Upper lobe of left lung (tissue), 4 donors: ENCODE results near the gene ECHS1.

Experiments
- CTCF ChIP-seq, 6 experiments: fragments of 450-650 bp in 4 of 6; fragments of 200-600 bp in 2 of 6; sonication (generic) in 2 of 6; IDR thresholded peaks; one replicate each; pipeline ENCODE4 v1.5.1; 2016 to 2019; ENCODE audit warnings: antibody characterized with exemption in 6 of 6
- EP300 ChIP-seq, 4 donors: sonication (generic); formaldehyde crosslinking; IDR thresholded peaks; one replicate each; pipeline ENCODE4 v1.5.1; 2017; ENCODE audit warnings: antibody characterized with exemption in 4 of 4, control low read depth in 2 of 4

- no peak for TF ChIP-seq CTCF (IDR thresholded peaks at IDR 0.05)
- TF ChIP-seq EP300 (IDR thresholded peaks at IDR 0.05): no peak
These were observed 40.0 kb downstream of the ECHS1 start for GRCh38 chr10:133332936-133333699.
